Parathyroid adenoma (tissue), 2 donors: ENCODE results near the gene B3GNT2.

Experiments
- H2AFZ ChIP-seq: fragments of 300-600 bp; sonication (generic); one replicate; pipeline ENCODE4 v1.7.0; 2017; ENCODE audit warnings: antibody characterized with exemption, mild to moderate bottlenecking
- H3K27ac ChIP-seq: fragments of 300-600 bp; sonication (generic); one replicate; pipeline ENCODE4 v1.7.0; 2017
- H3K27me3 ChIP-seq: fragments of 300-600 bp; sonication (generic); one replicate; pipeline ENCODE4 v1.7.0; 2017; ENCODE audit warnings: low read length; ENCODE audit not compliant: control insufficient read depth, insufficient read depth
- H3K36me3 ChIP-seq: fragments of 300-600 bp; sonication (generic); one replicate; pipeline ENCODE4 v1.7.0; 2017; ENCODE audit warnings: low read length; ENCODE audit not compliant: control insufficient read depth, insufficient read depth
- H3K4me1 ChIP-seq: fragments of 300-600 bp; sonication (generic); one replicate; pipeline ENCODE4 v1.7.0; 2017; ENCODE audit warnings: control low read depth
- H3K4me2 ChIP-seq: fragments of 300-600 bp; sonication (generic); one replicate; pipeline ENCODE4 v1.7.0; 2017; ENCODE audit warnings: low read length
- H3K4me3 ChIP-seq: fragments of 300-600 bp; sonication (generic); one replicate; pipeline ENCODE4 v1.7.0; 2017; ENCODE audit warnings: low read depth, low read length
- H3K79me2 ChIP-seq: fragments of 300-600 bp; sonication (generic); one replicate; pipeline ENCODE4 v1.7.0; 2017; ENCODE audit warnings: control low read depth
- H3K9ac ChIP-seq: fragments of 300-600 bp; sonication (generic); one replicate; pipeline ENCODE4 v1.7.0; 2017; ENCODE audit warnings: mild to moderate bottlenecking
- H3K9me3 ChIP-seq: fragments of 300-600 bp; sonication (generic); one replicate; pipeline ENCODE4 v1.7.0; 2017; ENCODE audit warnings: low read length; ENCODE audit not compliant: control insufficient read depth
- CTCF ChIP-seq: fragments of 300-600 bp; sonication (generic); IDR thresholded peaks from one replicate; pipeline ENCODE4 v1.7.0; 2017; ENCODE audit warnings: antibody characterized with exemption, mild to moderate bottlenecking
- donor health status: primary hyperparathyroidism.

B3GNT2 gene

GRCh38 chr2:62219407-62220159 is 23.7 kb downstream of the B3GNT2 start:
- Histone ChIP-seq H3K27ac (no peak overlapping the region), H3K4me1 (no peaks in the 10 kb centered on the region), H3K79me2 (no peaks in the 10 kb centered on the region)

GRCh38 chr2:62221141-62221540 is 25.2 kb downstream of the B3GNT2 start:
- no peak overlapping the region for H3K9ac ChIP-seq
- H3K79me2 ChIP-seq = no peaks in the 10 kb centered on the region
- no peaks in the 10 kb centered on the region for H3K27me3 ChIP-seq
- H3K4me1 ChIP-seq = no peaks in the 10 kb centered on the region
- H2AFZ ChIP-seq = no peak overlapping the region
- H3K9me3 ChIP-seq = no peaks in the 10 kb centered on the region
- no peak for TF ChIP-seq CTCF
- H3K36me3 ChIP-seq = no peaks in the 10 kb centered on the region
- H3K4me2 ChIP-seq = no peak overlapping the region
- no peak overlapping the region for H3K27ac ChIP-seq
- no peak overlapping the region for H3K4me3 ChIP-seq

More at GRCh38 chr2:62219407-62220159, 23.7 kb downstream of the B3GNT2 start:
- Histone ChIP-seq H3K36me3 (no peaks in the 10 kb centered on the region), H3K4me3 (no peak overlapping the region), H2AFZ (no peak overlapping the region), H3K9me3 (no peaks in the 10 kb centered on the region), H3K4me2 (no peak overlapping the region), H3K9ac (no peak overlapping the region), H3K27me3 (no peaks in the 10 kb centered on the region)
- no peak for TF ChIP-seq CTCF

GRCh38 chr2:62222171-62222570 is 26.3 kb downstream of the B3GNT2 start:
- Histone ChIP-seq H2AFZ (no peak overlapping the region), H3K27me3 (no peaks in the 10 kb centered on the region), H3K9ac (no peak overlapping the region), H3K27ac (no peak overlapping the region), H3K4me3 (no peak overlapping the region), H3K36me3 (no peaks in the 10 kb centered on the region), H3K79me2 (no peaks in the 10 kb centered on the region), H3K4me1 (no peaks in the 10 kb centered on the region), H3K9me3 (no peaks in the 10 kb centered on the region), H3K4me2 (no peak overlapping the region)
- TF ChIP-seq CTCF = no peak

GRCh38 chr2:62222674-62223073 is 26.8 kb downstream of the B3GNT2 start:
- H3K9me3 ChIP-seq = no peaks in the 10 kb centered on the region
- H3K9ac ChIP-seq = no peak overlapping the region
- H3K27ac ChIP-seq = no peak overlapping the region
- H3K4me1 ChIP-seq = no peaks in the 10 kb centered on the region
- no peaks in the 10 kb centered on the region for H3K79me2 ChIP-seq
- H3K36me3 ChIP-seq = no peaks in the 10 kb centered on the region
- no peak overlapping the region for H3K4me3 ChIP-seq
- no peak for TF ChIP-seq CTCF
- H3K4me2 ChIP-seq = no peak overlapping the region
- no peaks in the 10 kb centered on the region for H3K27me3 ChIP-seq
- H2AFZ ChIP-seq = no peak overlapping the region

- H3K9me3 ChIP-seq = no peaks in the 10 kb centered on the region
- H3K79me2 ChIP-seq = no peaks in the 10 kb centered on the region
Observed at GRCh38 chr2:62224976-62225375, 29.1 kb downstream of the B3GNT2 start.

More at GRCh38 chr2:62224976-62225375, 29.1 kb downstream of the B3GNT2 start:
- H3K9ac ChIP-seq = no peak overlapping the region
- no peaks in the 10 kb centered on the region for H3K27me3 ChIP-seq
- H3K27ac ChIP-seq = no peak overlapping the region
- TF ChIP-seq CTCF = no peak
- no peak overlapping the region for H3K4me2 ChIP-seq
- no peaks in the 10 kb centered on the region for H3K4me1 ChIP-seq
- H2AFZ ChIP-seq = no peak overlapping the region
- no peak overlapping the region for H3K4me3 ChIP-seq
- no peaks in the 10 kb centered on the region for H3K36me3 ChIP-seq
